Activated CD4-positive, alpha-beta T cell treated with anti-CD3 and anti-CD28 coated beads, Interleukin-2, Interleukin-4, amounts not matched to agents 100 ng/mL and 50 ng/mL, durations not matched to agents 16 hours and 8 hours (primary cell): ENCODE data around the gene RTF2.
"Not testable (repeated sequence)": the region's sequence is repeated elsewhere in the genome, so short reads cannot be mapped to it uniquely, and the experiment has no call there.

Experiments used
- DNase-seq: peaks from one replicate; pipeline ENCODE4 v3.0.0-alpha.2; 2020; ENCODE audit warnings: low spot score

The RTF2 gene

DNA sequence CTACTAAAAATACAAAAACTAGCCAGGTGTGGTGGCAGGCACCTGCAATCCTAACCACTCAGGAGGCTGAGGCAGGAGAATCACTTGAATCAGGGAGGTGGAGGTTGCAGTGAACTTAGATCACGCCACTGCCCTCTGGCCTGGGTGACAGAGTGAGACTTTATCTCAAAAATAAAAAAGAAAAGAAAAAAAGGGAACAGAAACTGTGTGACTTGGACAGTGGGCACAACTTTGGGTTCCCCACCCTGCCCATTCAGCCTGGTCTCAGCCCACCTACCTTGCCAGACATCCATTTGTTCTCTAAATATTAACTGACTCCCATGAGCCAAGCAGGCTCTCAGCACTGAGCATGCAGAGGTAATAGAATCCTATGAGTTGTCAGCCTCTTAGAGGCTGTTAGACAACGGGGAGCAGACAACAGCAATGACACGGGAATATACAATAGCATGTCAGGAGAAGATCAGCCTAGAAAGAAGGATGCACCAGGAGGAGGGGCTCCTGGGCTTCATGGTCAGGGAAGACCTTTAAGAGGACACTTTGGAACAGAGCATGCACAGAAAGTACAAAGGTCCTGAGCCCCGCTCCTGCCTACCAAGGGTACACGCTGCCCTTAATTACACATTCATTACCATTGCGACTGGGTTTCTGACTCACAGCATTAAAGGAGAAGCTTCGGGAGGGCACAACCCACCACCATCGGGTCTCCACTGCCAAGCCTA, 84.6 kb downstream of the RTF2 start:
- DNase-seq: no peak

DNA sequence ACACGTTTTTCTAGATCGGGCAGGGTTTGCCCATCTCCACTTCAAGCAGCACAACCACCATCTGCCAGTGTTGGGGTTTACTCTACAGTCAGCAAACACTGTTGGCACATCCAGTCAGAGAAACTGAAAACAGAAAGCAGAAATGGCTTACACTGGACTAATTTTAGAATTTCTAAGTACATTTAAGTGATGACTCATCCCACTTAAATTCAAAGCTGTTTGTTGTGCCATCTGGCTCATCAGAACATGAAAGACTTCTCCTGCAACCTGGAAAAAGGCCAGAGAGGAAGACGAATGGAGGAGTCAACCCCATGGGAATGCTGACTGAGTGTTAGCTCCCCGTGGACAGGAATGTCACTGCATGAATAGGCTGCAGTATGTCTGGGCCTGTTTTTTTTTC, 86.4 kb downstream of the RTF2 start:
- DNase-seq: peak; percentile 58

DNA sequence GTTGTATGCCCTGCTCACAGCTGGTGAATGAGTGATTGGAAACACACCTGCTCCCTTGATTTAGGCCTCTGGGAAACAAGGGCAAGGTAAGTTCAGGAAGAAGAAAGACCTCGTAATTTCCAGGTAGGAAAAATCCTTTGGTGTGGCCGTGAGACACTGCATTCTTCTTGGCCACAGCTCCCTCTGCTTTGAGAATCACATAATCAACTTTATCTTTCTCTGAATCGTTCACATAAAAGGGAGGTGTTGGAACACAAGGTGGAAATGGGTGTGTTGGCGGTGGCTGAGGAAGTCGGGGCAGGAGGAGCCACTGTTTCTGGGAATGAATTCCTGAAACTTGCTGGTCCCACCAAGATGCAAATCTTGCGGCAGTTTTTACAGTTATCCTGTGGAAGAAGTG, 90.5 kb downstream of the RTF2 start:
- DNase-seq: no peak

DNA sequence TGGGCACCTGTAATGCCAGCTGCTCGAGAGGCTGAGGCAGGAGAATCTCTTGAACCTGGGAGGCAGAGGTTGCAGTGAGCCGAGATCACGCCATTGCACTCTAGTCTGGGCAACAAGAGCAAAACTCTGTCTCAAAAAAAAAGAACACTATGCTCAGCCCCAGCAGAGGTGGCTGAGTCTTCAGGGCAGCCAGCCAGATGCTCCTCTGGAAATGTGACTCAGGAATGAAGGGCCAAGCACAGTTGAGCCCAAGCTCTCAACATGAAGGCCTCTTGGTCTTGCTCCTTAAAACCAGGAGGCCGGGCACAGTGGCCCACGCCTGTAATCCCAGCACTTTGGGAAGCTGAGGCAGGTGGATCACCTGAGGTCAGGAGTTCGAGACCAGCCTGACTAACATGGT, 96.1 kb downstream of the RTF2 start:
- not testable (repeated sequence) for DNase-seq

DNA sequence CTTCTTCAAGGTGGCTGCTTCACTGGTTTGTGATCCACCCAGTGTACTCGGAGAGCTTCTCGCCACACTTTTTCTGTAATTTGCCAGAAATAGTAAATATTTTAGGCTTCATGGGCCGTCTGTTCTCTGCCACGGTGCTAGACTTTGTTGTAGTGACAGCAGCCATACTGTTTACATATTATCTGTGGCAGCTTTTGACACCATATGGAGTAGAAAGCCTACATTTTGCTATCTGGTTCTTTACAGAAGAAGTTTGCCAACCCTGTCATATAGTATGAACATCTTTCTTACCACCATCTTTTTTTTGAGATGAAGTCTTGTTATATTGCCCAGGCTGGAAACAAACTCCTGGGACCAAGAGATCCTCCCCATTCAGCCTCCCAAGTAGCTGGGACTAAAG, 97.1 kb downstream of the RTF2 start:
- DNase-seq: no peak

DNA sequence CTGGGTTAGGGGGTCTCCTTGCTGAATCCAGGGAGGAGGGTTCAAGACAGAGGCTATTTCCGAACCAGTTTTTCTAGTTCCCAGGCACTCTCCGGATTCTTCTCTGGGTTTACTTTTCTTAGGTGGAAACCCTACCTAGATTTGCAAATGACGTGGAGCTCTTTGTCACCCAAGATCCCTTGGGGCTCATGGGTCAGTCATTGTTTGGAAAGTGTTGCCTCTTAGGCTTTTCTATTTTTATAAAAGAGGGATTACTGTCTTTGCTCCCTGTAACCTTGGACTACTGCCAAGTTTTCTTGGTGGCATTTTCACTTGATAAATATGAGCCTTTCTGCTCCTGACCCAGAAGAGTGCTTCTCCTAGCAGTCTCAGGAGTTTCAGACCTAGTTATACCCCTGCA, 98.2 kb downstream of the RTF2 start:
- DNase-seq: no peak
